GM19025 (cell line): Measurements from ENCODE around the gene AIM2.
"Not testable (repeated sequence)": the region's sequence is repeated elsewhere in the genome, so short reads cannot be mapped to it uniquely, and the experiment has no call there.

ENCODE experiments used
- ATAC-seq: cut with Tn5 transposase; IDR thresholded peaks from one replicate; pipeline ENCODE4 v1.9.1; 2021; ENCODE audit warnings: mild to moderate bottlenecking, low read depth, moderate library complexity; ENCODE audit not compliant: unreplicated experiment

AIM2 gene

GRCh38 chr1:159076438-159077119 is at the start of gene AIM2:
Gene AIM2 (minus strand): TSS chr1:159076766. CDS start chr1:159073499, 3,267 bp downstream.
- ATAC-seq, result peak; percentile 73

- ATAC-seq, result no peak
Observed at GRCh38 chr1:159123587-159123986, 47.0 kb upstream of the AIM2 start.

GRCh38 chr1:159122005-159122621 is 45.5 kb upstream of the AIM2 start:
- ATAC-seq, result peak; percentile 62

- ATAC-seq, result peak; percentile 46
Observed at GRCh38 chr1:159121526-159121925, 45.0 kb upstream of the AIM2 start.

- ATAC-seq, result no peak
Observed at GRCh38 chr1:159120317-159120716, 43.8 kb upstream of the AIM2 start.

GRCh38 chr1:159113596-159114433 is 37.2 kb upstream of the AIM2 start:
- ATAC-seq, result no peak

- ATAC-seq, result not testable (repeated sequence)
Observed at GRCh38 chr1:159103021-159103420, 26.5 kb upstream of the AIM2 start.

- ATAC-seq, result no peak
Observed at GRCh38 chr1:159100589-159100988, 24.0 kb upstream of the AIM2 start.

GRCh38 chr1:159098596-159098995 is 22.0 kb upstream of the AIM2 start:
- no peak for ATAC-seq

GRCh38 chr1:159092036-159092760 is 15.6 kb upstream of the AIM2 start:
- no peak for ATAC-seq

GRCh38 chr1:159091607-159092031 is 15.1 kb upstream of the AIM2 start:
- no peak for ATAC-seq

- no peak for ATAC-seq
Observed at GRCh38 chr1:159091180-159091560, 14.6 kb upstream of the AIM2 start.

GRCh38 chr1:159090286-159091179 is 14.0 kb upstream of the AIM2 start:
- ATAC-seq, result no peak

- ATAC-seq, result no peak
Observed at GRCh38 chr1:159089184-159089791, 12.7 kb upstream of the AIM2 start.

GRCh38 chr1:159088546-159089183 is 12.1 kb upstream of the AIM2 start:
- peak; percentile 48 for ATAC-seq

- ATAC-seq, result no peak
Observed at GRCh38 chr1:159088050-159088449, 11.5 kb upstream of the AIM2 start.

GRCh38 chr1:159084867-159085266 is 8.3 kb upstream of the AIM2 start:
- no peak for ATAC-seq

GRCh38 chr1:159084152-159084551 is 7.6 kb upstream of the AIM2 start:
- no peak for ATAC-seq

GRCh38 chr1:159083013-159083412 is 6.4 kb upstream of the AIM2 start:
- no peak for ATAC-seq
